Glomerular visceral epithelial cell (primary cell): ENCODE measurements around the gene LSMEM2.

Source experiments
- DNase-seq: peaks from one replicate; pipeline ENCODE4 v3.0.0-alpha.2; 2016; ENCODE audit errors: extremely low spot score

Gene LSMEM2

DNA sequence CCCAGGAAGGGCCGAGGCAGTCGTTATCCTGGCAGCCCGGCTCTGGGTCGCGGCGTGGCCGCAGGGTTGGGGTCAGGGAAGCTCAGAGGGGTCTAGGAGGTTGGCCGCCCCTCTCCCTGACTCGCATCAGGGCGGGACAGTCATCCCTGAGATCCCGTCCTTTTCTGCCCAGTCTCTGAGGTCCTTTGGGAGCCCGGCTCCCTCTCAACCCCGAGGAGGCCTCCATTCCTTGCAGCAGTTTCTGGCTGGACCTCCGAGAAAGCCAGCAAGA lies 43.2 kb downstream of the LSMEM2 start:
- DNase-seq: no peak

DNA sequence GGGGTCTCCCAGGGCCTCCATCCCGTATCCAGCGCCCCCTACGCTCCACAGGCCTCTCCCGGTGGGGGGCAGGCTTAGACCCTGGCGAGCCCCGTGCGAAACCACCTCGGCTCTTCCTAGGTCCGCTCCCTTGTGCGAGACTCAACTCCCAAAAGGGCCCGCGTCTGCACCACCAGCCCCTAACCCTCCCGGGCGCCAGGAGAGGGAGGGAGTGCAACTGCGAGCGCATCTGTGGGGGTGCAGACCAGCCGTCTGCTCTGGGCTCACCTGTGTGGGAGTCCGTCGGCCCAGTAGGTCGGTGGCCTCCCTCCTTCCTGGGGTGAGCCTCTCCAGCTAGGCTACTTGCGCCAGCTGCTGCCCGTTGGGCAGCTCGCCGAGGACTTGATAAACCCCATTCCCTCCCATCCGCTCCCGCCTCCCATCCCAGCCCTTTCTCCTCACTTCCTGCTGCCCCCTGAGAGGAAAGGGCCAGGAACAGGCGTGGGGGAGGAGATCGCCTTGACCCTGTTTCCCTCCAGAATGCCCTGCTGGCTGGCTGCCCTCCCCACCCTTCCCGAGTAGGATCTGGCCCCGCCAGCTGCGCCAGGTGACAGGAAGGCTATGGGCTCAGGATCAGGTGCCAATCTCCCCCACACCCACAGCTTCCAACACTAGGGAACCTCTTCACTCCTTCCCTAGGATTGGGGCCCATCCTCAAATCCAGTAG lies 43.7 kb downstream of the LSMEM2 start, which contains the start of gene HYAL2:
Gene HYAL2, minus strand, starts transcription at position 360 of the 706 bp plus-strand sequence. CDS start 2,256 bp downstream, outside the sequence.
- DNase-seq: no peak

DNA sequence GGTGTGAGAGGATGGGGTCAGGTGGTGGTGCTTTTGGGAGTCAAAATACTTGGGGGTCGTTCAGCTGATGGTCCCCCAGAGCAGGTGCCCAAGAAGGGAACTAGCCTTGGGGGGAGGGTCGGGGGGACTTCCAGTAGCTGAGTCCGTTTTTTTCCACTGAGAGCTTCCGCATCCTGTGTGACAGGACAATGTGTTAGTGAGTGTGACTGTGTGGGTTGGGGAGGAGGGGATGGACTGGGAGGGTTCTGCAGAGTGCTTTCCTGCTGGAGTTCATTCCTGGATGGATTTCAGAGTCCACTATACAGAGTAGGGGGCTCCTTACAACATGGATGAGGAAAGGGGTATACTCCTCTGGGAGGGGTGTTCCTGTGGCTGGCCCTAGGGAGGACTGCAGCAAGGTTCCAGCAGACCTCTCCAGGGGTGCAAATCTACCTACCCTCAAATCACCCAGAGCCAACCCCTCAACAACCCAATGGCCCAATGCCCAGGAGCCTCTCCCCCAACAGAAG lies 44.3 kb downstream of the LSMEM2 start:
- no peak for DNase-seq

DNA sequence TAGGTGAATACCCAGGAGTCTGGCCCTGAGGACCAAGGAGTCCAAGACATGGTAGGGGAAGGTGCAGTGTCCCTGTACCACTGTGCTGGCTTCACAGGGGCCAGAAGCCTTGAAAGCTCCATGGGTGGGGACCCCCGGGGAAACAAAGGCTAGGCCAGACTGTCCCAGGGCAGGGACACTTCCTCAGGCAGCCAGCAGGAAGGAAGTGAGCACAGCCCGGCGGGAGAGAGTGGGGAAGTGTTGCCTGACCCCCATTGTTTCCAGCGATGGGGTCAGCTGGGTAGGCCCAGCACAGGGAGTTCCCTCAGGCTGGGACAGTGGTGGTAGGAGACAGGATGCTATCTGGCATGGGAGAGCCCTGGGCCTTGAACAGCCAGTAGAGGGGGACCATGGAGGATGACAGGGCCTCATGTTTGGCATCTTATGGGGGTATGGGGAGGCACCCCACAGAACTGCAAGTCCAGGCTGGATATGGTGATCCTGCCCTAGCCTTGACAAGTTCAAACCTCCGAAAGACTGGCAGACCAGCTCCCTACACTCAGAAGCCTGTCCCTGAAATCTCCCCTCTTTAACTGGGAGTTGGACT lies 44.8 kb downstream of the LSMEM2 start:
- no peak for DNase-seq

DNA sequence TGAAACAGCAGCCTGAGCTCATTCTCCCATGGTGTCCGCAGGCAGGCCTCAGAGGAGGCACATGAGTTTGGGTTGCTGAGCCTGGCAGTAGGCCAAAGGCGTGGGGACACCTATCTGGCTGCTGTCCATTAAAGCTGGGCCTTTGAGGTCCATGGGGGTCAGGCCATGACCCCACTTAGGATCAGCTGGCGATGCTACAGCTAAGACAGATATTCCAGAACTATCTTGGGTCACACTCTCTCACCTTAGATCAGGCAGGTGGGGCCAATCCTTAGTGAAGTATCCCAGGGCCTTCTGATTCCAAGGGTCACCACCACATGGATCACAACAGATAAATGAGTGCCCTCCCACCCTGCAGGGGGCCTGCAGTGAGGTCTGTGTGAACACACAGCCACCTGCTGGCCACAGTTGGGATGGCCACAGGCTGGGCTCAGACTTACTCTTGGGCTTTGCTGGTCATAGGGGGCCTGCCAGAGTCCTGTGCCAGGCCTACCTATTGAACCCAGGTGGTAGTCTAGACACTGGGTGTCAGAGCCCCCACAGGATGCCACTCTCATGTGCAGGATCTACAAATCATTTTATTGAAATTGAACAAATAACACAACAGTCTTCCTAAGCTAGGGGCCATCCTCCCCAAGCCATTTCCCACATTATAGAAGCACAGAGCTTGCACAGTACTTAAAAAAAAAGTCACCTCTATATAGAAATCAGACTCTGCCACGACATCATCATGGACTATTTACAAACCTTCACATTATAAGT lies 45.6 kb downstream of the LSMEM2 start:
- DNase-seq: peak; percentile 68

DNA sequence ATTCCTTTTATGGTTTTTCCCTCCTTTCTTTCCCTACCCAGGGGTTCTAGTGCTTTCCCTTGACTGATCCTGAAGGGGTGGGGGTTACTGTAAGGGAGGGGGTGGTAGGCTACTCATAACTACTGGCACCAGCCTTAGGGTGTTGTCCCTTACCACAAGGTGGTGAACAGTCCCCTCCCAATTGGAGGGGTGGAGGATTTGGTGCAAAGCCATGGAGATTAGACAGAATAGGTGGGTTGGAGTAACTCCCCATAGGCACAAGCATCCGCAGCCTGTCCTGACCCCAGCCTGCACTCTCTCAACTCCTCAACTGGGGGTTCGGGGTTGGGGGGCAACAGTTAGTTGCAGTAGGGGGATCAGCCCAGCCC lies 46.2 kb downstream of the LSMEM2 start:
- DNase-seq: no peak

DNA sequence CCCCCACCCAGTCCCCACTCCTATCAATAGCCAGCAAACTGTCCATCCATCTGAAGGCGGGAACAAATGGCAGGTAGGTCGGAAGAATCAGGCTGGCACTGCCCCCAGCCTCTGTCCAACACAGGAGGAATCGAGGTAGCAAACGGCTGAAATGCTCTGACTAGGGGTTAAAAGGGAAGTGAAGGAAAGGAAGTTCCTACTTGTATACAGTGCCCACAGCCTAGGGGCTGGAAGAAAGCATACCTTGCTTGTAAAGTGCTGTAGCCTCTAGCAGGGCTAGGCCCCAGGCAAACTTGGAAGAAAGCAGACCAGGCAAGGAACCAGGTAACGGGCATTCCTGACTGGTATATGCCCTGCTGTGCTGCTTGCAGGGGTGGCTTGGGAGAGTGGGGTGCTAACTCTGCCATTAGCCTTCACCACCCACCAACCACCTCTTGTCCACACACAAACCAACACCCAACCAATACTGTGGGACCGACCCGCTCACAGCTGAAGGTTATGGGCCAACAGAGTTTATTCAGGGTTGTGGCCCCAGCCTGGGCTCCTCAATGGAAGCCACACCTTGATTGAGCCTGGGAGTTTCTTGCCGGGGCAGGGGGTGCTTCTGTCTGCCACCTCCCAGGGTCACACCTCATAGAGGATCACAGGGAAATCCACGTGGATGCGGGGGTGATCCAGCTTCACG lies 46.8 kb downstream of the LSMEM2 start:
- DNase-seq: no peak

DNA sequence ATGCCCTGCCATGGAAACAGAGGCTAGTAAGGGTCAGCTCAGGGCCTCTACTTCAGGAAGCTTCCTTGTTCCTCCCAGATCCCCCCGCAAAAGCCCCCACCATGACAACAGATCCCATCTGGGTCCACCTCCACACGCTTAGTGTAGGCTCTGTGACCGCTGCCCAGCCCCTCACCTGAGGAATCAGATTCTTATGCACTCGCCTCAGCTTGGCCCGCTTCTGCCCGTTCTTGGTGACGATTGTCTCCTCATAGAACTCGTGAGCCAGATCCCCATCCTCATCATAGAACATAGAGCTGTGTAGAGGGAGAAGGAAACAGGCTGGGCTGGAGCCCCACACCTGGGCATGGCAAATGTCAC lies 47.3 kb downstream of the LSMEM2 start:
- no peak for DNase-seq

DNA sequence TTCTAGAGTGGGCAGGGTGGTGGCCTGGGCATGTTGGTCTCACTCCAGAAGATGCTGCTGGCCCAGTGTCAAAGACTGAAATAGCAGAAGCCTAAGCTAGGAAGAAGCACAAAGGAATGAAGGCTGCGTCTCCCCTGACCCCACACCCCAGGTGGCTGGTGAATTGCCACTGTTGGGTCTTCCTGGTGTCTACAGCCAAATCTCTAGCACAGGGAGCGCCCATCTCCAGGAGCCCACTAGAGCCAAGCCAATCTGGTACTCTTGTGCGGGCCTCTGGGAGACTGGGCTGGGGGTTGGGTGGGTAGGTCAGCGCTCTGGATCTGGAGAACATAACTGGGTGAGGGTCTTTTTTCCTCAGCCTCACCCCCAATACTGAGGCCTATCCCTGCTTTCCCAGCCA lies 48.2 kb downstream of the LSMEM2 start:
- no peak for DNase-seq

DNA sequence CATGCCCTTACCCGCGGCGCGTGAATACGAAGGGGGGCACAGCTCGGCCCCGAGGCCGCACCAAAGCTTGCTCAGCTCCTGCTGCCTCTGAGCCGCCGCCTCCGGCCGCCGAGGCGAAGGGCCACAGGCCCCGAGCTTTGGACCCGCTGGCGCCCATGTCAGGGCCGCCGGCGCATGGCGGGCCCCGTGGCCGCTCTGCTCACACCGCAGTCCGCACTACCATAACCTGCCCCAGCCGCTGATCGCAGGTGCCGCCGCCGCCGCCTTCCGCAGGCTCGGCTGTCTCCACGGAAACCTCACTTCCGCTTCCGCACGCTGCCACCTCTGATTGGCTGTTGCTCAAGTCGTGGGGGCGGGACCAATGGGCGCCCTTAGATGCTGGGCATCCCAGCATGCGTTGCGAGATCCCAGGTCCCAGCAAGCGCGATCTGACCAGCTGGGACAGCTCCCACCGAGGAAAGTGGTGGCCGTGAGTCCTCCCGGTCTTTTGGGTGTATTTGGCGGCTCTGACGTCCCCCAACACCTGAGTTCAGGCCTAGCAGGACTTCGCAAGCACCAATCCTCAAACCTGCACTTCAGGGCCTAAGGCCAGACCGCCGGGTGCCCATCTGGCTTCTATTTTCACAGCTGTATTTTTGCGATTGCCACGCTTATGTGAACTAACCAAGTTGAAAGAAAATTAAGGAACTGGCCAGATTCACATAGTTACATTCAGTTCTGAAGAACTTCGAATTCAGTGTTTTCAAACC lies 49.2 kb downstream of the LSMEM2 start, which contains the start of gene TUSC2:
Gene TUSC2, minus strand, starts transcription at position 281 of the 749 bp plus-strand sequence. Its CDS starts 124 bp downstream, at position 157.
- DNase-seq: peak; percentile 96

DNA sequence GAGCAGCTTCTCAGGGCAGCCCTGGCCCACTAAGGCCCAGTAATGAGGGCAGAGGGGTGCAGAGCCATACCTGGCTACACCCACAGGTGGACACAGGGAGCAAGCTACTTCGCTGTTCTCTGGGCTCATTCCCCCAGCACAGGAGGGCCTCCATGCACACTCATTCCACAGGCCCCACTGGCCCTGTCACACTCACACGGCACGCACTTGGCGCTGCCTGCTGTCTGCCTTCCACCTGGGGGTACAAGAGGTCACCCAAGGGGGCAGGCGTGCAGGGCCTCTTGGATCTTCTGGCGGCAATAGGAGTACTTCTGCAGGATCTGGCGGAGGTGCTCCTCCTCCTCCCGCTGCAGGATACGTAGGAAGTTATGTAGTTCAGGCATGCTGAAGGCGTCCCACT lies 51.4 kb downstream of the LSMEM2 start:
- no peak for DNase-seq

DNA sequence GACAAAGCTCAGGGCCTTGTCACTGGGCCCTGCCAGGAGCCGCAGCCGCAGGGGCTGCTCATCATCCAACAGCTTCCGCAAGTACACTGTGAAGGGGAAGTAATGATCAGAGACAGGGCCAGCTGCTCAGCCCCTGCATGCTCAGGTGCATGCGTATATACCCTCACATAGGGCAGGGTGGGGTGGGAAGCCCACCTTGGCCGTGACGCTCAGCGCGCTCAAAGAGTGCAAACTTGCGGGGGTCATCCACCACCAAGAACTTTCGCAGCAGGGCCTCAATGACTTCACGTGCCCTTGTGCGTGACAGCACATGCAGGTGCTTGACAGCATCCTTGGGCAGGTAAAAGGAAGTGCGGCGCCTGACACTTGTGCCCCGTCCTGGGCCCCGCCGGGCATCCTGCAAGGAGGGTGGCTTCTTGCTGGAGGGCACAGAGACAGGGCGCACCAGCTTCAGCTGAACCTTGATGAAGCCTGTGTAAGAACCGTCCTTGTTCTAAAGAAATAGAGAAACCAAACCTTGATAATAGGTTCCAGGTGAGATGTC lies 52.5 kb downstream of the LSMEM2 start:
- DNase-seq: no peak

DNA sequence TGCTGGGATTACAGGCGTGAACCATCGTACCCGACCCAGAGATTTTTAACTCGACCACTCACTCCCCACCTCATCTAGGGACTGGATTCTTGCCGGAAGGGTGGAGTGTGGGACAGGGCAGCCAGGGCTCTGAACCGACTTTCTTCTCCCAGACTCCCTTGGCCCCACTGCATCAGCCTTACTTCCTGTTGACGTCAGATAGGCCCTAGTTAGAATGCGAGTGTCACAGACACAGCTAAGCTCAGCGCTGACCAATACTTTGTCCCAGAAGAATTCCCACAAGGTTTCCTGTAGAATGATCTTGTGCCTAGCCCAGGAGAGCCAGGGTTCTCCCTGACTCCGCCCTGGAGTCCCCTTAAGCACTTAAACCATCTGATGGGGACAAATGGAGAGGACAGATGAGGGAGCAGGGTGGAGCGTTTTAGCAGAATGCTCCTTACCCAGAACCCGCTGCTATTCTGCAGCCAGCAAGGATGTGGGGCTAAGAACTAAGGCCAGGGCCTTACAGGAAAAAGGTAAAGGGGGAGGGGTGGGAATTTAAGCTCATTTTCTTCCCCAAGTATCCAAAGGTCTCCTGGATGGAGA lies 54.9 kb downstream of the LSMEM2 start:
- no peak for DNase-seq

DNA sequence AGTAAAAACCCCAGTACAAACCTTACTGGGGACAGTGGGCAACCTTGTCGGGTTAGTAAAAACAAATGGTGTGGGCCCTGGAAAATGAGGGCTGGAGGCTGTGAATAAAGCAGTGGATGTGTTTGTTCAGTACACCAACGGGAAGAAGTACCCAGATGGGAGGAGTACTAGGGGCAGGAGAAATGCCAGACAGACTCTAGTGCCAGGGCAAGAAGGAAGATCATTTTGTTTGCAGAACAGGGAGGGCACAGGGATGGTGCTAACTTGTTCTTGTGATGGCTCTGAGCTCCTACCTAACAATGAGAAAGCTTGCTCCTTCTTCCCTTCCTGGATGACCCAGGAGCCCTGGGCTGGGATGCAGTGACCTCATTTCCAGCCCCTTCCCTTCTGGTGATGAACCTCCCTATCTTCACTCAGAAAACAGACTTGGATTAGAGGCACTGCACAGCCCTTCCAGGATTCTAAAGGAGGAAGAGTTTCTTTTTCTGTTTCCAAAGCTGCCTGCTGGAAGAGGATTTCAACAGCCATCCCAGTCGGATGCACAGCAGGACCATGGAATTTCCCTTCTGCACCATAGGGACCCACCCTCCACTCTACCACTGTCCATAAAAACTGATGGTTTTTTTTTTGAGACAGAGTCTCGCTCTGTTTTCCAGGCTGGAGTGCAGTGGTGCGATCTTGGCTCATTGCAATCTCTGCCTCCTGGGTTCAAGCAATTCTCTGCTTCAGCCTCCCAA lies 55.6 kb downstream of the LSMEM2 start:
- no peak for DNase-seq

DNA sequence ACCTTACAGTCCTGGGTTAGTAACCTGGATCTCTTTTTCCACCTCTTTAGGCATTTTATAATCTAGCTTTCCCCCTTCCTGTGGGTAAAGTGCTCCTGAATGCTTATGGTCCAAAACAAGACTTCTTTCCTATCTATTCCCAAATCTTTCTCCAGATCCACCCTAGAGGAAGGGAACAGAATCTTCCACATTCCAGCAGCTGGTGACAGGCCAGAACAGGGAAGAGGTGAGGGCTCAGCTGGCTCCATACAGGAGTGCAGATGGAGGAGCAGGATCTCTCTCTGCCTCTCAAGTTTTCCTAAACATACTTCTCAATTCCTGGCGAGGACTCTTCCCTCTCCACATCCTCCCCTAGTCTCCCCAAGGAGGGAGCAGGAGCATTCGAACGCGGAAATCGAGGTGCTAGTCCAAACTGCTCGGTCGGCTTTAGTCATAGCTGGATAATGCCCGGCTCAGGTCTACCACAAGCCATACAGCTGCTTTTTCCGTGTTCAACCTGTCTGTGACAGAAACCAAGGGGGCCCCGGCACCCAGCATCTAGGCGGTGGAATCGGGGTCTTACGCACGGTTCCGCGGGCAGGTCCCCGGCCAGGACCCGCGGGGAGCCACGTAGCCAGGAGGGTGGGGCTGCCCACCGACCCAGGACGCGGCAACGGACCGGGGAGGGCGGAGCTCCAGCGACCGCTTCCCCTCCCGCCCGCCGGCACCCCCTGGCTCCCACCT lies 57.7 kb downstream of the LSMEM2 start:
- DNase-seq: no peak

DNA sequence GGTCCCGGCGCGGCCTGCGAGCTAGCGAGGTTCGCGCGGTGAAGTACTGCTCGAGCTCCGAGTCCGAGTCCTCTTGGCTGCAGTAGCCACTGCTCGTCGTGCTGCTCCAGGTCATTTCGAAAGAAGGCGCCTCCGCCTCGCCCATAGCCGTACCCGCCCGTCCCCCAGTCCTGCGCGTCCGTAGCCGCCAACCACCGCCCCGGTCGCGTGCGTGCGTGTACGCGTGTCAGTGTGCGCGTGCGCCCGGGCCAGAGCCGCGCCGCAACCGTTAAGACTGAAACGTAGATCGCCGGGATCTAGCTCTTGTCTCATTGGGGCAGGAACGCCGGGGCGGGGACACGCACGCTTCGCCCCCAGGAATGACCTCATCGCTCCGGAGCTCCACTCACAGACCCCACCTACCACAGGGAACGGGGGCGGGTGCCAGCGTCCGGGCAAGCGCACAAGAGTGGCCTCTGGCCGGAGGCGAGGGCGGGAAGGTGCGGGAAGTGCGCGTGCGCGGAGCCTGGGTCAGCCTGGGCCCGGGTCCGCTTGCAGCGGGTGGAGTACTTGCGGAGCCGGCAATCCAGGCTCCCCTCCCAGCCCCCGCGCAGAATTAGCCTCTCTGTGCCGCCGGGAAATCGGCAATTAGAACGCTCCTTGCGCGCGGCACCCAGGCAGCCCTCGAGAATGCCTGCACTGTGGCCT lies 58.4 kb downstream of the LSMEM2 start:
- peak; percentile 99 for DNase-seq
